ENCODE results near the gene FRY.

FRY gene

GRCh38 chr13:32011971-32012370 lies 19.6 kb upstream of the FRY start:
- peaks cover 10% of the 10 kb centered on the region for H3K4me1 Mint-ChIP-seq
- H3K9me3 Mint-ChIP-seq = no peaks in the 10 kb centered on the region
- H3K27me3 Mint-ChIP-seq (ENCODE audit: low read depth, poor library complexity) = peaks cover 7% of the 10 kb centered on the region
- H3K27ac Mint-ChIP-seq = no peak overlapping the region
- TF ChIP-seq CTCF (IDR thresholded peaks at IDR 0.05) = no peak
- no peak overlapping the region for H3K4me3 Mint-ChIP-seq
- no peaks in the 10 kb centered on the region for H3K36me3 Mint-ChIP-seq (ENCODE audit: low read depth)
- no peak for DNase-seq

- Mint-ChIP-seq H3K4me1 (peaks cover 10% of the 10 kb centered on the region), H3K9me3 (no peaks in the 10 kb centered on the region), H3K36me3 (ENCODE audit: low read depth) (no peaks in the 10 kb centered on the region), H3K27me3 (ENCODE audit: low read depth, poor library complexity) (peaks cover 7% of the 10 kb centered on the region), H3K4me3 (no peak overlapping the region), H3K27ac (no peak overlapping the region)
- no peak for DNase-seq
- TF ChIP-seq CTCF (IDR thresholded peaks at IDR 0.05) = no peak
Observed at GRCh38 chr13:32013181-32013580, 18.4 kb upstream of the FRY start.

- Mint-ChIP-seq H3K36me3 (ENCODE audit: low read depth) (no peaks in the 10 kb centered on the region), H3K27ac (no peak overlapping the region), H3K9me3 (no peaks in the 10 kb centered on the region), H3K4me1 (peaks cover 4% of the 10 kb centered on the region), H3K27me3 (ENCODE audit: low read depth, poor library complexity) (peaks cover 7% of the 10 kb centered on the region), H3K4me3 (no peak overlapping the region)
- no peak for DNase-seq
- TF ChIP-seq CTCF (IDR thresholded peaks at IDR 0.05) = no peak
Observed at GRCh38 chr13:32016119-32016518, 15.5 kb upstream of the FRY start.

GRCh38 chr13:32016631-32017030 lies 14.9 kb upstream of the FRY start:
- no peak overlapping the region for H3K4me3 Mint-ChIP-seq
- H3K27me3 Mint-ChIP-seq (ENCODE audit: low read depth, poor library complexity) = peaks cover 7% of the 10 kb centered on the region
- H3K36me3 Mint-ChIP-seq (ENCODE audit: low read depth) = no peaks in the 10 kb centered on the region
- no peaks in the 10 kb centered on the region for H3K9me3 Mint-ChIP-seq
- TF ChIP-seq CTCF (IDR thresholded peaks at IDR 0.05) = no peak
- H3K27ac Mint-ChIP-seq = no peak overlapping the region
- peaks cover 4% of the 10 kb centered on the region for H3K4me1 Mint-ChIP-seq
- no peak for DNase-seq

- H3K4me1 Mint-ChIP-seq = peaks cover 12% of the 10 kb centered on the region
- no peak for DNase-seq
- H3K36me3 Mint-ChIP-seq (ENCODE audit: low read depth) = no peaks in the 10 kb centered on the region
- no peaks in the 10 kb centered on the region for H3K9me3 Mint-ChIP-seq
- H3K4me3 Mint-ChIP-seq = no peak overlapping the region
- no peak for TF ChIP-seq CTCF (IDR thresholded peaks at IDR 0.05)
- H3K27ac Mint-ChIP-seq = no peak overlapping the region
- H3K27me3 Mint-ChIP-seq (ENCODE audit: low read depth, poor library complexity) = peaks cover 7% of the 10 kb centered on the region
Observed at GRCh38 chr13:32017474-32017873, 14.1 kb upstream of the FRY start.

- Mint-ChIP-seq H3K27me3 (ENCODE audit: low read depth, poor library complexity) (no peaks in the 10 kb centered on the region), H3K9me3 (no peaks in the 10 kb centered on the region), H3K36me3 (ENCODE audit: low read depth) (no peaks in the 10 kb centered on the region), H3K4me1 (peaks cover 16% of the 10 kb centered on the region), H3K27ac (no peak overlapping the region), H3K4me3 (no peak overlapping the region)
- DNase-seq = peak; percentile 50
- TF ChIP-seq CTCF (IDR thresholded peaks at IDR 0.05) = peak; percentile 73
Observed at GRCh38 chr13:32019612-32020233, 11.9 kb upstream of the FRY start.

Data from nephron progenitor cell (in vitro differentiated cells).